Adipose tissue (tissue), 3 donors: ENCODE data around the gene PCLO. TPM values are rescaled to one million over a fixed set of nuclear protein-coding genes. Genes with fewer than 3 reads are reported as not detected.
"Not testable (repeated sequence)": the region's sequence is repeated elsewhere in the genome, so short reads cannot be mapped to it uniquely, and the experiment has no call there.

Experiments
- H3K27ac ChIP-seq: one replicate; pipeline ENCODE4 v1.5.1; 2013; ENCODE audit warnings: low read depth, low read length
- WGBS, 3 donors: extraction: QIAGEN DNeasy Blood & Tissue Kit; methylation state at CpG; one replicate each; pipeline ENCODE4 v1.1.7; 2013; 5-methylcytosine and 5-hydroxymethylcytosine counted together
- polyA plus RNA-seq, 3 donors: library from polyadenylated mRNA; stranded (reverse); fragments of 200-250 nt; gene quantifications; one replicate each; pipeline ENCODE4 v1.2.3, GENCODE V29; 2013
- donor health status: healthy with polysubstance abuse.
- donor health status: Bipolar disorder and iron deficiency.
- donor health status: healthy.

Gene PCLO
- polyA plus RNA-seq, 3 donors = under 0.01 to 1.4 (median 0.55) TPM

DNA sequence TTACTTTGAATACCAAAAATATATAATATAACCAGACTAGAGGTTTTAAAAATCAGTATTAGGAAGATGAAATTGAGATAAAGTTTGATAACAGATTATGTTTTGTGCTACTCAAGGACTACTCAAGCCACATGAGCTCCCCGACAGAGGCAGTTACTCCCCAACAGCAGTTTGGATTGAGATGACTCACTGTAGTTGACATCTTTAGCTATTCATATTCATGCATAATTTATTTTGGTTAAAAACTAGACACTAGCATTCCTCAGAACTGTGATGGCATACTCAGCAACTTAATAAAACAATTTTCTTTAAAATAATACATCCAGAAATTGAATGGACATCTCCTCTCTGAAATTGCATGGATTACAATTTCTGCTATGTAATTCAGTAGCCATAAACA is 19.6 kb downstream of the PCLO start:
- no peak overlapping the region for H3K27ac ChIP-seq
- WGBS, 3 donors = 81 to 93% (median 82%) methylated on average over 1 of the region's 1 CpG

DNA sequence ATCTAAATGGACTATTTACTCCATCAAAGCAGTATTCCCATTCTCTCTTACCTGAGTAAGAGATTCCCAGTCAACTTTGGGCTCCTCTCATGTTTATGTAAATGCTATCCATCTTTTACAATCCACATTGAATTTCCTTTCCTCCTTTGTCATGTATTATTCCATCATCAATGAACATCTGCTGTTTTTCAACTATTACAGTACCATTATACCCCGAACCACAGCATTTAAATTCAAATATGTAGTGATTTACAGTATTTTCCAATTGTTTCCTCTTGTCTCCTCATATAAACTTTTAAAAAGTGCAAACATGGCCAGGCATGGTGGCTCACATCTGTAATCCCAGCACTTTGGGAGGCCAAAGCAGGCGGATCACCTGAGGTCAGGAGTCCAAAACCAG is 20.3 kb downstream of the PCLO start:
- no peak overlapping the region for H3K27ac ChIP-seq
- 74 to 91% (median 86%) methylated on average over 2 of the region's 2 CpGs for WGBS, 3 donors

DNA sequence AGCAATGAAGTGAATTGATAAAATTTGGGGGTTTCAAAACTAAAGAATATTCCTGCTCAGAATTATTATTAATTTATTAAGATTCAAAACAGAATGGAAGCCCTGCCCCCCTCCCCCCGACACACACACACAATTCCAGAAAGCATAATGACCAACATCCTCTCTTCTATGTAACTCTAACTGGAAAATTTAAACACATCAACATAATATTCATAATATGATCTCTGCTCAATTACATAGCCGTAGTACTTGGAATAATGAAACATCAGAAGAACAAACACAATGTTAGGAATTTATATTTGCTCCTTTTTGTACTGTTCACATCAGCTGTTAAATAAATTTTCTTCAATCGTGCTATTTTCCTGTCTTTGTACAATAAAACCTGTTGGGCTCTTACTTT is 20.8 kb downstream of the PCLO start:
- no peak overlapping the region for H3K27ac ChIP-seq
- 64 to 89% (median 89%) methylated on average over 3 of the region's 3 CpGs for WGBS, 3 donors

DNA sequence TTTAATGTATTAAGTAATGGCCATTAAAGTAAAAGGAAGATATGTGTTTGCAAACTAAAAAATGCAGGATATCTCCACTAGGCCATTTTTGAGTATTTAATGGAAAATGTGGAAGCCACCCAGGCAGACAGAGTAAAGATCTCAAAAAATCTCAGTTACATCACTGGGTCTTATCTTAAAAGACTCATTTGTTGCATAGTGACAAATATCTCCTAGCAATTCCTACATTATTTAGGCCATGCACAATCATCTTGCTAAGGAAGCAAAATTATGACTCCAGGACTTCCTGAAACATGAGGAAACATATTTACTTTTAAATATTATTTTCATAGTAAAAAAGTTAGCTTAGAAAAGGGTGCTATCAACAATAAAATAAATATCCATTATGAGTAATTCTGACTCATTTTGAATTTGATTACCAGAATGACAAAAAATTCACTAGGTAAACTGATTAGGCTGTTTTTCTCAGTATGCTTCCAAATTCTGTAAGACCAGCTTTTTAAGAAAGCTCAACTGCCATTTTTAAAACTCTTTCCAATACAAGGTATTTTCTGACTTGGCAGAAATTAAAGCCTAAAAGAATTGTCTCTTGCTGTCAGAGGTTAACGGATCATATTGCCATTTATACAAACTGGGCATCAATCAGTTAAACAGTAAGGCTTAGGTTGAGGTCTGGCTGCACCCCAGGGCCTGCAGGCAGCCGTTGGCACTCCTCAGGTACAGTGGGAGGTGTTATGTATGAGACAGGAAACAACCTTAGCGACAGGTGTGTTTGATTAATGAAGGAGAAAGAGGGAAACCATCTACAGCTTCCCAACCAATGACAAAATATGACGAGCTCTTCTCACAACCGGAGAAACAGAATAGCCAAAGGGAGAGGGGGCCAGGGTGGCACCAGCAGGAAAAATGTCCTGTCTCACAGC is 31.8 kb downstream of the PCLO start:
- WGBS, 3 donors = 51 to 66% (median 65%) methylated on average over 5 of the region's 5 CpGs
- H3K27ac ChIP-seq = no peak overlapping the region

DNA sequence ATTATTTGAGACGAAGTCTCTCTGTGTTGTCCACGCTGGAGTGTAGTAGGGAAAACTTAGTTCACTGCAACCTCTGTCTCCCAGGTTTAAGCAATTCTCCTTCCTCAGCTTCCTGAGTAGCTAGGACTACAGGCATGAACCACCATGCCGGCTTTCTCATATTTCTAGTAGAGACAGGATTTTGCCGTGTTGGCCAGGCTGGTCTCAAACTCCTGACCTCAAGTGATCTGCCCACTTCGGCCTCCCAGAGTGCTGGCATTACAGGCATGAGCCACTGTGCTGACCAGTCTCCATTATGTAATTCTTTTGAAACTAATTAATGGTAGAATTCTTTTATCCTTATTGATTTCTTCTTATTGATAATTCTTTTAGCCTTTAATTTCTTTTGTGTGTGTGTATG is 32.5 kb downstream of the PCLO start:
- 85 to 95% (median 89%) methylated on average over 5 of the region's 5 CpGs for WGBS, 3 donors
- H3K27ac ChIP-seq = no peak overlapping the region

DNA sequence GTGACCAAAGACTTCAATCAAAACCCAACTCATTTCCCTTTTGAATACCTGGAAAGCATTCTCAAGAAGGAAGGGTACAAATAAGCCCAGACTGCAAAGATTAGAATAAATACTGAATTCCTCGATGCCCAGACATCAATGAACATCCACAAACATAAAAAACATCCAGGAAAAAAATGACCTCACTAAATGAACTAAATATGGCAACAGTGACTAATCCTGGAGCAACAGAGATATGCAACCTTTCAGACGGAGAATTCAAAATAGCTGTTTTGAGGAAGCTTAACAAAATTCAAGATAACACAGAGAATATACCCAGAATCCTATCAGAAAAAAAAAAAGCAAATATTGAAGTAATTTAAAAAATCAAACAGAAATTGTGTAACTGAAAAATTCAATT is 43.2 kb downstream of the PCLO start:
- H3K27ac ChIP-seq = no peak overlapping the region
- WGBS, 3 donors = 58 to 65% (median 59%) methylated on average over 2 of the region's 2 CpGs

DNA sequence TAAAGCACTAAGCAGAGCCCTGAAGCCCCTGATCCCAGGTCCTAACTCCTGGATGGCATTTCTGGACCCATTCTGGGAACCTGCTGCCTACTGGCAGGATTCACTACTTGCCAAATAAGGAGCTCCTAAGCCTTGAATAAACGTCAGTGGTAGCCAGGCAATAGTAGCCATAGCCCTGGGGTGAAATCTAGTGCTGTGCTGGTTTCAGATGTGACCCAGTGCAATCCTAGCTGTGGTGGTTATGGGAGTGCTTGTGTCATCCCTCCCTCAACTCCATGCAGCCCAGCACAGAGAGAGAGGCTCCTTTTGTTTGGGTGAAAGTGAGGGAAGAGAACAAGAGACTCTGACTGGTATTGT is 43.7 kb downstream of the PCLO start:
- 17 to 43% (median 40%) methylated on average over 1 of the region's 1 CpG for WGBS, 3 donors
- H3K27ac ChIP-seq = no peak overlapping the region

DNA sequence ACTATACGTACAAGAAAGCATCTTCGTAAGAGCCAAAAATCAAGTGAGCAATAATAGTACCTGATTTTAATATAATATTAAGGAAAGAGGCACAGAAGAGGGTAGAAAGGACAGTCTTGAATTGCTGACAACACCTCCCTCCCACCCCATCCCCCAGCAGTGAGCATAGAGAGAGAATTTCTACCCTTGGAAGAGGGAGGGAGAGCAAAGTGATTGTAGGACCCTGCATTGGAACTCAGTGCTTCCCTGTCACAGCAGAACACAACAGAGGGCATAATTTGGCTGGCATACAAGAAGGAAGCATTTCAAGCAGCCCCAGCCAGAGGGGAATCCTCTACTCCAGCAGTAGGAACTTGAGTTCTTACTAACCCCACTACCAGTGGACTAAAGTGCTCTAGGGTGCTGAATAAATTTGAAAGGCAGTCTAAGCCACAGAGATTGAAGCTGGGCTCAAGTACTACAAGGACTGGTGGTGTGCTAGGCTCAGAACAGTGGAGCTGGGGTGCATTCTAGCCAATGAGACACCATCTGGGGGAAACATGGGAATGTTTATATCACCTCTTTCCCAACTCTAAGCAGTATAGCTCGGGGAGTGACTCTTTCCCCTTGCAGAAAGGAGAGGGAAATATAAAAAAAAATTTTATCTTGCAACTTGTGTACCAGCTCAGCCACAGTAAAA is 44.2 kb downstream of the PCLO start:
- 86 to 92% (median 92%) methylated on average over 3 of the region's 3 CpGs for WGBS, 3 donors
- H3K27ac ChIP-seq = no peak overlapping the region

DNA sequence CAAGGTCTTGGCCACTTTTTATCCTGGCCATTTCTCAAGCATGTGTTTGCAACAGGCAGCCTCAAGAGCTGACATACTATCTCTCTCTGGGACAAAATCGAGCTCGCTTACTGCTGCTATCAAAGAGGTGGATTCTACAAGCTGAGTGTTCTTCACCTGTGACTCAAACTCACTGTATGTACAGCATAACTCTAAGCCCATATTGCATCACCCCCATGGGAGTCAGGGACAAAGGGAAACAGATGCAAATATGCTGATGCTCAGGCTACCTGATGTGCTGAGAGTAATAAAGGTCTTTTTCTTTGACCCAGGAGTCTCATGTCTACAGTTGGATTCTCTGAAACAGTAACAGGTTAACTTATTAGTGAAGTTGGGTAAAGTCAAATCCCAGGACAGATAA is 45.2 kb downstream of the PCLO start:
- 86 to 91% (median 91%) methylated on average over 2 of the region's 2 CpGs for WGBS, 3 donors
- no peak overlapping the region for H3K27ac ChIP-seq

DNA sequence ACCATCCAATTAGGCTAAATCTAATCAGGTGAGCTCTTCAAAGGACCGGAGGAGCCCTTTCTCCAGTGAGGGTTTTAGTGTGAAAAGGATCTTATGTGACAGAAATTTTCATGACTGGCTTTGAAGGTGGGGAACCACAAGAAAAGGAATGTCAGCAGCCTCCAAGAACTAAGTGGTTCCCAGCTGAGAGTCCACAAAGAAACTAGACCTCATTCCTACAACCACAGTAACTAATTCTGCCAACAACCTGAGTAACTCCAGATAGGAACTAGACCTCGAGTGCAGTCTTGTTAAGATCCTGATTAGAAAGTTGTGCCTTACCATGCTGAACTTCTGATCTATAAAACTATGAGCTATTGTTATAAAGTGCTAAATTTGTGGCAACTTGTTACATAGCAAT is 51.3 kb downstream of the PCLO start:
- 60 to 70% (median 64%) methylated on average over 2 of the region's 2 CpGs for WGBS, 3 donors
- no peak overlapping the region for H3K27ac ChIP-seq

DNA sequence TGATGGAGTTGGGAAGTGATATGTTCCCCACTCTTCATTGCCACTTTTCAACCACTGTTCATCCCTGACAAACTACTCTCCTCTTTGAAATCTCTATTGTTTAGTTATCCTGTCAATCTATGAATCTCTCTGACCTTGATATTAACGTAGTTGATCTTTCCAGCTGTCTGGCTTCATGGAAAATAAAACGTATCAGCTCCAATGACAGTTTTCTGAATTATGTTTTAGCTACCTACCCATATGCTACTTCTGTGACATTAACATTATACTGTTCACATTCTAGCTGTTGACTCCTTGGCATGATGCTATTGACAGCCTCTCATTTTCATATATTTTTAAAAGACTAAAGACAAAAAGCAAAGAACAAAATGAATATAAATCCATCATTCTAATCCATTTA is 53.3 kb downstream of the PCLO start:
- no peak overlapping the region for H3K27ac ChIP-seq
- WGBS, 3 donors = 27 to 62% (median 56%) methylated on average over 2 of the region's 2 CpGs

DNA sequence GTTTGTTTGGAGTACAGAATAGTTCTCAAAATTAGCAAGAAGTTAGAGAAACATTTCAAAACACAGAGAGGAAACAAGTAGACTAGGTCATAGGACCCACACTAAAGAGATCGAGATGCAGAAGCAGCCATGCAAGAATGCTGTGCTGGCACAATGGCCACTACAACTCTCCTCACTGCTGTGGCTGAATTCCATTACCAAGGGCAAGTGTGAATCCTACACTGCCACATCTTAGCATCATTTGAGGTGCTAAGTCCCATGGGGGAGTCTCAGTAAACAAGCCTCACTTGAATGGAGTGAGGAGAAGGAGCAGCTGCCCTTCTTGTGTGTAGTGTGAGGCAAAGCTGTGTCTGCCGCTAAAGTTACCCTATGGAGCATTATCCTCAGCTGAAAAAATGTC is 56.7 kb downstream of the PCLO start:
- no peak overlapping the region for H3K27ac ChIP-seq
- WGBS, 3 donors = 0 to 93% (median 81%) methylated on average over 2 of the region's 2 CpGs

DNA sequence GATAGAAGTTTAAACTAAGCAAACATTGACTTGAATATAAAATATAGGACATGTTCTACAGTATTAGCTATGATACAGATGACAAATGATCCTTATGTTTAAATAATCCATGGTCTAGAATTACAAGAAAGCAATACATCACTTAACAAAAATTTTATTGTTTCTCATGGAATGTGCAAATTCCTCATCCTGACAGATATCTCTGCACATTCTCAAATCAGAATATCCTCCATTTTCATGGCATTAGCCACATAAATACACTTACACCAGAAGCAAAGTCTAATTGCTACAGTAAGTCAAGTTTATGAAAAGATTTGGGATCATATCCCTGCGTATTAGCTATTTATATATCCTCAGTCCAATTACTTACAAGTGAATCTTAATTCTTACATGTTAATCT is 57.6 kb downstream of the PCLO start:
- WGBS, 3 donors = 51 to 82% (median 66%) methylated on average over 1 of the region's 1 CpG
- no peak overlapping the region for H3K27ac ChIP-seq

DNA sequence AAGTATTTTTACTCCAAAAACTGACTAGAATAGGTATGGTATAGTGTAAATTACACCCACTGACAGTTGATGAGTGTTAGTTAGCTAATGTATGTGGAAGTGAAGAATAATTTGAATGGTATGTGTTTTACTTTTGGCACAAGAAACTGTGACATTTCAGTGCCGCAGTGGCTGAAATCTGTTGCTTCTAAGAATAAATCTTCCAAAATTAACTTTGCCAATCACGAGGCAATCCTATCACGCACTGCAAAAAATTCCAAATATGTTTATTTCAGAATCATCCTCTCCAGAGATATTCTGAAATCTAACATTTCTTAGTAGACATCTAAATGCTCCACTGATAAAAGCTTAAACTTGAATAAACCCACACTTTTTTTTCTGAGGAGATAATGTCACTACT is 61.2 kb downstream of the PCLO start:
- H3K27ac ChIP-seq = no peak overlapping the region
- WGBS, 3 donors = 57 to 89% (median 58%) methylated on average over 3 of the region's 3 CpGs

DNA sequence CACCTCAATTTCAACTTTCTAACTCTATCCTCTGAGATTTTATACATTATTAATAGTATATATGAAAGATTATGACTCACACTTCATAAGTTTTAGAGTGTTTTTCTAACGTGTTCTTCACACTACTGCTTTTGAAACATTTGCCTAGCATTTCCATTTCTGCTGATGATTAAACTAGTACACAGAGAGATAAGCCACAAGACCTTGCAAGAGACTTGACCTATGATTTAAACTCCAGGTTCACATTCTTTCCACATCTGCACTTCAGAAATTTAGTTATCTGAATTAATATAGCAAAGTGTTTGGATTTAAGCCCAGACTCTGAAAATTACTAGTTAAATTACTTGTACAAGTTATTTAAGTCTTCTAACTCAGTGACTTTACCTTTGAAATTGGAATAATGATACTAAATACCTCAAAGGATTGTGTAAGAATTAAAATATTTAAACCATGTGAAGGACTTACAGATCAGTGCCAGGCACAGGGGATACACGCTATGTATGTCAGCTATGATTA is 66.6 kb downstream of the PCLO start:
- 65 to 72% (median 71%) methylated on average over 2 of the region's 2 CpGs for WGBS, 3 donors
- H3K27ac ChIP-seq = no peak overlapping the region

DNA sequence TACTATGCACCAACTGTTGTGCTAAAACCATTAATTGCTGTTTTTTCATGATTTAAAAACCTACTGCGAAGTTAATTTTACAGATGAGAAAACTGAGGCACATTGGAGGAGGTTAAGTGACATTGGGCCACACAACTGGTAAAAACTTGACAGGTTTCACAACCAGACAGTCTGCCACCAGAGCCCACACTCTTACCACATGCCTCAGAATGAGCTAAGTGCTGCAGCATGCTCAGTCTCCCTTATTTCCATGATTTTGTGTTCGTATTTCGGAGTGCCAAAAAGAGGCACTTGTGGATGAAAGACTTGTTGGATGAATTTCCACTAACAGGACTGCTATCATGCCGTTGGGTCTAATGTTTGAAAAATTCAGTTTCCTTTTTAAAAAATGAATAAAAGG is 77.4 kb downstream of the PCLO start:
- no peak overlapping the region for H3K27ac ChIP-seq
- WGBS, 3 donors = 75 to 94% (median 84%) methylated on average over 4 of the region's 4 CpGs

DNA sequence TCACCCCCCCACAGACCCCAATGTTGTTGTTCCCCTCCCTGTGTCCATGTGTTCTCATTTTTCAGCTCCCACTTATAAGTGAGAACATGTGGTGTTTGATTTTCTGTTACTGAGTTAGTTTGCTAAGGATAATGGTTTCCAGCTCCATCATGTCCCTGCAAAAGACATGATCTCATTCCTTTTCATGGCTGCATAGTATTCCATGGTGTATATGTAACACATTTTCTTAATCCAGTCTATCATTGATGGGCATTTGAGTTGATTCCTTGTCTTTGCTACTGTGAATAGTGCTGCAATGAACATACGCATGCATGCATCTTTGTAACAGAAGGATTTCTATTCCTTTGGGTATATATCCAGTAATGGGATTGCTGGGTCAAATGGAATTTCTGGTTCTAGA is 82.8 kb downstream of the PCLO start:
- 89 to 100% (median 93%) methylated on average over 1 of the region's 1 CpG for WGBS, 3 donors
- not testable (repeated sequence) for H3K27ac ChIP-seq

DNA sequence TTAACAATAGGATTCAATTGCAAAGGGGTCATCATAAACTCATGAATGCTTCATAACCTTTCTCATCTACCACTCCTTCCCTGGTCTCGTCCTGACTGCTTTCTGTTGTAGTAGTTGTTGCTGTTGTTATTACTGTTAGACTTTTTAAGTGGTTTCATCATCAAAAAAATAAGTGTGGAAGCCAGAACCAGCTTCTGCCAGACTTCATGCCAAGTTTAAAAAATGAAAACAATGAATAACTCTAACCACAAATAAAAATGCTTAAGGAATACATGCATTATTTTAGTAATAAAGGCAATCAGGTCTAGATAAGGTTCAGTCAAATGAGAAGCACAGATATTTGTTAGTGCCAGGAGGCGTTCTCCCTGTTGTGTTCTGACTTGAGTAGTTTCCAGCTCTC is 85.4 kb downstream of the PCLO start:
- H3K27ac ChIP-seq = no peak overlapping the region
- 52 to 57% (median 53%) methylated on average over 2 of the region's 2 CpGs for WGBS, 3 donors

DNA sequence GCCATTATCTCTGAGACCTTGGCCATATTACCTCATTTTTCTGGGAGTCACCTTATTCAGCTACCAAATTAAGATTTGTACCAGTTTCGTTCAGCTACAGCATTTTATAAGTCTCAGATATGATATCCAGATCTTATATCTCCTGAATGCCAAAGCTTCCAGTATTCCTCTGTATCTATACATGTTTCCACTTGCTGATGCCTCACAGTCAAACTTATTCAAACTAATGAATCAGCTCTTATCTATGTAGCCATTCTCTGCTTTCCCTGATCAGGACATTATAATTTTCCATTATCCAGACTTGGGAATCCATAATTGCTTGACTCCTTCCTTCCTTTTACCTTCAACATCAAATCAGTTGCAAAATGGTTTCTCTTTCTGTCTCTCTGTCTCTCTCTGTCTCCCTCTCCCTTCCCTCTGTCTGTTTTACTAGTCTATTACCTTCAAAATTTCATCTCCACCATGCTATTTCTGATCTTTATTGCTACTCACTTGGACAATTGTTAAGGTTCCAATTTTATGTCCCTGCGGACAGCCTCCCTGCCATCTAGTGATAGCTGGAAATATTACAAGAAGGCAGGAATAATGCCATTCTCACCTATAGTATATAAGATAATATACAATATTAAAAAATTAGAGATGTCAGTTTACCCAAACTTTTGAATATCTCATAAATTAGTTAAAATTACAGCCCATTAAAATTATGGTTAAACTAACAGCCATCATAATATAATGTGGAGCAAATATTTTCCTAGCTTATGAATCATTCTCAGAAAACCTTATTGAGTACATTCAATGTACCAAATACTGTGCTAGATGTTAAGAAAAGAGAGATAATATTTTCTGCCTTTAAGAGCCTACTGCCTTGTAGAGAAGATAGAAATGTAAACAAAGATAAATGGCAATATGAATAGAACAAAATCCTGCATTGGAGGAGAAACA is 89.8 kb downstream of the PCLO start:
- no peak overlapping the region for H3K27ac ChIP-seq
- WGBS, 3 donors = 75 to 89% (median 75%) methylated on average over 2 of the region's 2 CpGs
